NOMO-1 treated with DMSO at 0.1 percent for 48 hours (cell line): Measurements from ENCODE around the gene NLN.
"Not testable (repeated sequence)": the region's sequence is repeated elsewhere in the genome, so short reads cannot be mapped to it uniquely, and the experiment has no call there.

Experiments
- DNase-seq: peaks from one replicate; lab custom pipeline; 2025; ENCODE audit not compliant: unreplicated experiment; lab: John Stamatoyannopoulos, UW

The NLN gene

GRCh38 chr5:65730910-65731309 lies 8.9 kb downstream of the NLN start:
- DNase-seq, result no peak

DNA sequence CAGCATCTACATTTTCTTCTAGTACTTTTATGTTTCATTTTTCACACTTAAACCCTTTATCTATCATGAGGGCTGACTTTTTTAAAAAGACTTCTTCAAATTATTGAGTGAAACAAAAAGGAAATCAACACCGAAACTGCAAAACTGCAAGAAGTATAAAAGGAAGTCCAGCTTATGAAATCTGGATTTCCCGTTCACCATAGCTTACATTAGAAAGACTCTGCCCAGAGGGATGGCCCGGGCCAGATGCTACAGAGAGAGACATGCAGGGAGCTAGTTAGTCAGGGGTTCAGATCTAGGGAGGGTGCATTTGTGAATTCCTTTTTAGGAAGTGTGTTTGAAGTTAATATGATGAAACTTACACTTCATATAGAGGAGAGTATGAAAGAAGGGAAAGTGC lies 10.0 kb downstream of the NLN start:
- peak; percentile 36 for DNase-seq

DNA sequence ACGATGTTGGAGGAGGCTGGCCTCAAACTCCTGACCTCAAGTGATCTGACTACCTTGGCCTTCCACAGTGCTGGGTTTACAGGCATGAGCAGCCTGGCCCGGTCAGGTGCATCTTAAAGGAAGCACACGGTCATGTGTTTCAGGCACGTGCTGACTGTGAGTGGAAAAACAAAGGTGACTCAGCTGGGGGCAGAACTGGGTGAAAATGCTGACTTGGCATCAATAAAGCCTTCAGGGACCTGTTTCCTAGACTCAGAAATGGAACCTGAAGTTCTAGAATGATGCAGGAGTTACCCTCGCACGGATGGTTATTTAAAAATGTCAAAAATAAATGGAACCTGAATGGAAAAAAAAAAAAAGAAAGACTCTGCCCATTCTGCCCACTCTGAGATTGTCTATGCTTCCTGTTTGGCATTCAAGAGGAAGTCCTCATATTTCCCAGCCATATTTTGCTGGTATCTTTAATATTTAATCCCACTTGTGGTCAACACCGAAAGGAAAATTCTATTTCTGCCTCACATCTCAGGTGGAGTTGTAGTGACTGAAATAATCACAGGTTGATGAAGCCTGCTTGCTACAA lies 12.3 kb downstream of the NLN start:
- DNase-seq, result not testable (repeated sequence)

- DNase-seq, result peak; percentile 42
Observed at GRCh38 chr5:65734921-65735320, 12.9 kb downstream of the NLN start.

DNA sequence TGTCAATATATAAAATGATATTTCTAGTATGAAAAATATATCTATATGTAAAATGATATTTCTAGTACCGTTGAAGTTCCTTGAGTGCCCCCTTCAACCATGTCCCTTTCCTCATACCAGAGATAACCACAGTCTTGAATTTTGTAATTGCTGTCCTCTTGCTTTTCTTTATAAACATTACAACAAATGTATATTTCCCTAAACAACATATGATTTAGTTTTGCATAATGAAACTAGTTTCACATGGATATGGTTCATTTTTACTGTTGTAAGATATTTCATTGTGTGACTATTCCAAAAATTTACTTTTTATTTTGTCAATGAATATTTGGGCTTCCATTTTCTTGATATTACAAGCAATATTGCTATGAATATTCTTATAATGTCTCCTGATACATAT lies 14.0 kb downstream of the NLN start:
- no peak for DNase-seq

DNA sequence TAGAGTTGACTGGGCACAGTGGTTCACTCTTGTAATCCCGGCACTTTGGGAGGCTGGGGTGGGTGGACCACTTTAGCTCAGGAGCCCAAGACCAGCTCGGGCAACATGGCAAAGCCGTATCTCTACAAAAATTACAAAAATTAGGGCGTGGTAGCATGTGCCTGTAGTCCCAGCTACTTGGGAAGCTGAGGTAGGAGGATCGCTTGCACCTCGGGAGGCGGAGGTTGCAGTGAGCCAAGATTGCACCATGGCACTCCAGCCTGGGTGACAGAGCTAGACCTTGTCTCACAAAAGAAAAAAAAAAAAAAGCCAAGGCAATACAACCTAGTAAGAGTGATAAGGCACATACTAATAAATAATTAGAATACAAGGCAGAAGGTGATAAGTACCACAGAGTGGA lies 15.8 kb downstream of the NLN start:
- DNase-seq, result no peak

GRCh38 chr5:65738305-65738704 lies 16.3 kb downstream of the NLN start:
- no peak for DNase-seq

GRCh38 chr5:65739162-65739561 lies 17.2 kb downstream of the NLN start:
- no peak for DNase-seq

DNA sequence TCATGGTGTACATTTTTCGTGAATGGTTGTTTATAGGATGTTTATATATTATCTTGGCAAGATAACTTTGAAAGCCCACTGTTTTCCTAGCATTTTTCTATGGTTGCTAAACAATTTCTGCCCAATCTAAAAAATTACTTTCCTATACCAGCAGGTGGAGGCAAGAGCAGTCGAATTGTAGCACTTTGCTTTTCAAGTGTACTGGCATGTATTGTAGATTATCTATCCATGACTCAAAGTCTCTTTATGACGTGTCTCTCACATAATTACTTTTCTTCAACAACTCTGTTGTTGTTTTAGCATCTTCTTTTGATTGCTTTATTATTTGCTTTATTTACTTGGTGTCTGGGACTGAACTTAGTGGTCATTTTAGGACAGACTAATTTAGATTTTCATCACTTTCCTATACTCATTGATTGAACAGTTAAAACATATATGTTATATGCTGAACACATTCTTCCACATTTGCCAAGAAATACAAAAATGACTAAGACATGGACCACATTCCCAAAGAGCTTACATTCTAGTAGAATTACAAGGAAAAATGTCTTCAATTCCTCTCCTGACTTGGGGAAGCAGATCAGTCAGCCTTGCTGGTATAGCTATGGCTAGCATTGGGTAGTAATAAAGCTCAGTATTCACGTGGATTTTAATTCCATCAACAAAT lies 20.7 kb downstream of the NLN start:
- peak; percentile 65 for DNase-seq

GRCh38 chr5:65749221-65749844 lies 27.3 kb downstream of the NLN start:
- no peak for DNase-seq

- DNase-seq, result no peak
Observed at GRCh38 chr5:65749956-65750355, 28.0 kb downstream of the NLN start.

DNA sequence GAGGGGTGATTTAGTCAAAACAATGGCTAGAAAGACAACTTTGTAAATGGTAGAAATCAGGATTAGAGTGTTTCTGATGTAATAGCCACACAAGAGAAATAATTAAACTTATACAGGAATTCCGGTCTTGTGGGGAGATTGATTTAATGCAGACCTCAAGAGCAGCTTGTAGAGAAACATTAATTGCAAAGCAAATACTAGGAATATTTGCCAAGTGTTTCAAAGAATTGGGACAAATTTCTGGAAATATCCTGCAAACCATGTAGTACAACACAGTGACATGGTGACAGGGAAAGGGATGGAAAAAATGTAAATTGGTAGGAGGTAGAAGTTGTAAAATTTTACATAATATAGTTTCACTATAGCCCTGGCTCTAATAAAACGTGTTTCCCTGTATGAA lies 28.9 kb downstream of the NLN start:
- no peak for DNase-seq

- DNase-seq, result no peak
Observed at GRCh38 chr5:65753189-65753588, 31.2 kb downstream of the NLN start.

DNA sequence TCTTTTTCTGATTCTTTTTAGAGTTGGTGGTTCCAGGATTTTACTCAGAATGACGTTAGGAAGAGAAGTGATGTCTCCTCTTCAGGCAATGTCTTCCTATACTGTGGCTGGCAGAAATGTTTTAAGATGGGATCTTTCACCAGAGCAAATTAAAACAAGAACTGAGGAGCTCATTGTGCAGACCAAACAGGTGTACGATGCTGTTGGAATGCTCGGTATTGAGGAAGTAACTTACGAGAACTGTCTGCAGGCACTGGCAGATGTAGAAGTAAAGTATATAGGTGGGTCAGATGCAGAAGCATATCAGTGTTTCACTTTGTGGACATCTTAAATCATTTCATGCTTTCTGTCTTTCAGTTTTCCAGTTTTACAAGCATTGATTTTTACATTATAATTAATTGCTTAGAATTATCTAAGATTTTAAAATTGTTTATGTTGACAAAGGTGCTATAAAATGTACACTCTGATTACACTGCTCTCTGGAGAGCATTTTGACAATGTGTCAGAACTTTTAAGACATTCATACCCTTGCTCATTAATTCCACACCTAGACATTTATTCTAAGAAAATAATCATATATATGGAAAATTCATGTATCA lies 36.6 kb downstream of the NLN start:
- DNase-seq, result no peak

GRCh38 chr5:65760504-65761275 lies 38.7 kb downstream of the NLN start:
- DNase-seq, result peak; percentile 24

DNA sequence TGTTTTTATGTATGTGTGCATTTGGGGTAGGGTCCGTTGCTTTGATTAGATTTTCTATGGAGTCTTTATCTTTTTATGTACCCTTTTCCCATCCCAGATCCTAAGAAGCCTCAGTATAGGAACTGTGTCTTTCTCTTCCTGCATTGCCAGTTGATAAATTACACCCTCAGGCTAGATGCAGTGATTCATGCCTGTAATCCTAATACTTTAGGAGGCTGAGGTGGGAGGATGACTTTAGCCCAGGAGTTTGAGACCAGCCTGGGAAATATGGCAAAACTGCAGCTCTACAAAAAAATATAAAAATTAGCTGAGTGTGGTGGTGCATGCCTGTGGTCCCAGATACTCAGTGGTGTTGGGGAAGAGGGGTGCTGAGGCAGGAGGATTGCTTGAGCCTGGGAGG lies 40.2 kb downstream of the NLN start:
- no peak for DNase-seq

DNA sequence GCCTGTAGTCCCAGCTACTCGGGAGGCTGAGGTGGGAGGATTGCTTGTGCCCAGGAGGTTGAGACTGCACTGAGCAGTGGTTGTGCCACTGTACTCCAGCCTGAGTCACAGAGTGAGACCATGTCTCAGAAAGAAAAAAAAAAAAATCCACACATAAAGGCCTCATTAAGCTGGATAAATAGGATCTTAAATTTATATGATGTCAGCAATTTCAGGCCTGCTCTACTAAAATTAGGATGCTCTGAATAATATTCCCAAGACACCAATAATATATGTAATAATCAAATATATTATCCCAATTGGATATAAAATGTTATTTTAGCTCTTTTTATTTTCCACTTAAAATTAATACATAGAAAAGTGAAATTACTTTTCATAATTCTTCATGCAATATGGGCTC lies 43.6 kb downstream of the NLN start:
- no peak for DNase-seq

DNA sequence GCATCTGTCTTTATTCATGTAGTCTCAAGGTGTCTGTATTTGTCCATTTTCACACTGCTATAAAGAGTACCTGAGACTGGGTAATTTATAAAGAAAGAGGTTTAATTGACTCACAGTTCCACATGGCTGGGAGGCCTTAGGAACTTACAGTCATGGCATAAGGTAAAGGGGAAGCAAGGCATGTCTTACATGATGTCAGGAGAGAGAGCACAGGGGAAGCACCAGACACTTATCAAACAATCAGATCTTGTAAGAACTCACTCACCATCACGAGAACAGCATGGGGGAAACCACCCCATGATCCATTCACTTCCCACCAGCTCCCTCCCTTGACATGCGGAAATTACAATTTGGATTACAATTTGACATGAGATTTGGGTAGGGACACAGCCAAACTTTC lies 44.2 kb downstream of the NLN start:
- no peak for DNase-seq

DNA sequence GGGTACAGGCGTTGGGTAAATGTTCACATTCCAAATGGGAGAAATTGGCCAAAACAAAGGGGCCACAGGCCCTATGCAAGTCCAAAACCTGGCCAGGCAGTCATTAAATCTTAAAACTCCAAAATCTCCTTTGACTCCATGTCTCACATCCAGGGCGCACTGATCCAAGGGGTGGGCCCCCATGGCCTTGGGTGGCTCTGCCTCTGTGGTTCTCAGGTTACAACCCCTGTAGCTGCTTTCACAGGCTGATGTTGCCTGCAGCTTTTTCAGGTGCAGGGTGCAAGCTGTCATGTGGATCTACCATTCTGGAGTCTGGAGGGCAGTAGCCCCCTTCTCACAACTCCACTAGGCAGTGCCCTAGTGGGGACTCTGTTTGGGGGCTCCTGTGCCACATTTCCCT lies 44.8 kb downstream of the NLN start:
- DNase-seq, result no peak

GRCh38 chr5:65767565-65767964 lies 45.6 kb downstream of the NLN start:
- no peak for DNase-seq

GRCh38 chr5:65768723-65769346 lies 46.8 kb downstream of the NLN start:
- DNase-seq, result no peak
